Peyer's patch (tissue), 4 donors: ENCODE data around the gene MAP7D3.

Experiments used
- POLR2A ChIP-seq, 2 donors: fragments of 450-650 bp; IDR thresholded peaks; one replicate each; pipeline ENCODE4 v1.5.1; 2017; ENCODE audit warnings: antibody characterized with exemption in 2 of 2, mild to moderate bottlenecking in 2 of 2, moderate library complexity in 2 of 2
- TF ChIP-seq, protein P1 (sequence below), 6 experiments: fragments of 450-650 bp in 4 of 6; fragments of 200-600 bp in 2 of 6; sonication (generic) in 1 of 6; IDR thresholded peaks; one replicate each; pipeline ENCODE4 v1.5.1; 2017 to 2019; ENCODE audit warnings: antibody characterized with exemption in 6 of 6, mild to moderate bottlenecking in 3 of 6, moderate library complexity in 1 of 6

DNA sequence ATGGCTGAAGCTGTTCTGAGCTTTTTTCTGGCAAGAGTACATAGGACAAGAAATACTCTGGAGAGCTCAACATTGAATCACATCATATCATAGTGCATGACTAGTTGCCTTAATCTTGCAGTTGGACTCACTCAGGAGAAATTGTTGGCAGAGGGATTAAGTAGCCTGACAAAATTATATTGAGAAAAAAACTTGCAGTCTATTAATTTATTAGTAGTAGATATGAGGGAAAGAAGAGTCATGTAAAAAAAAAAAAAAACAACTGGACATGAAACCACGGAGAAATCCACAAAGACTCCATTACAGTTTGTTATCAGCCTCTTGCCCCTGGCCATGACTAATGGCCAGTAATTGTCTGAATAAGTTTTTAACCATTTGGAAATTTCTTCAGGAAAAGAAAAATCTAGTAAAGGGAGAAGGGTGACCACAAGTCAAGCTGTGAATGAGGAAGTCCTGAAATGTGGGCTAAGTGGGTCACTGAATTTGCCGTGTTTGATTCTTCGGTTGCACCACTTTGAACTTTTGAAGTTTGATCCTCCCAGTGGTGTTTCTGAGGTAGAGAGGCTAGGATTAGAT is 58.3 kb downstream of the MAP7D3 start:
- TF ChIP-seq, protein P1, sequence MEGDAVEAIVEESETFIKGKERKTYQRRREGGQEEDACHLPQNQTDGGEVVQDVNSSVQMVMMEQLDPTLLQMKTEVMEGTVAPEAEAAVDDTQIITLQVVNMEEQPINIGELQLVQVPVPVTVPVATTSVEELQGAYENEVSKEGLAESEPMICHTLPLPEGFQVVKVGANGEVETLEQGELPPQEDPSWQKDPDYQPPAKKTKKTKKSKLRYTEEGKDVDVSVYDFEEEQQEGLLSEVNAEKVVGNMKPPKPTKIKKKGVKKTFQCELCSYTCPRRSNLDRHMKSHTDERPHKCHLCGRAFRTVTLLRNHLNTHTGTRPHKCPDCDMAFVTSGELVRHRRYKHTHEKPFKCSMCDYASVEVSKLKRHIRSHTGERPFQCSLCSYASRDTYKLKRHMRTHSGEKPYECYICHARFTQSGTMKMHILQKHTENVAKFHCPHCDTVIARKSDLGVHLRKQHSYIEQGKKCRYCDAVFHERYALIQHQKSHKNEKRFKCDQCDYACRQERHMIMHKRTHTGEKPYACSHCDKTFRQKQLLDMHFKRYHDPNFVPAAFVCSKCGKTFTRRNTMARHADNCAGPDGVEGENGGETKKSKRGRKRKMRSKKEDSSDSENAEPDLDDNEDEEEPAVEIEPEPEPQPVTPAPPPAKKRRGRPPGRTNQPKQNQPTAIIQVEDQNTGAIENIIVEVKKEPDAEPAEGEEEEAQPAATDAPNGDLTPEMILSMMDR (IDR thresholded peaks at IDR 0.05): no peak
- no peak for TF ChIP-seq POLR2A (IDR thresholded peaks at IDR 0.05)
